ENCODE measurements around the gene C1orf232. TPM values are rescaled to one million over a fixed set of nuclear protein-coding genes. Genes with fewer than 3 reads are reported as not detected.
A peak's percentile ranks its signal among the peaks of the same experiment; 100 is the strongest.

Gene C1orf232
- total and polyA plus RNA-seq, 9 of the 15 experiments (the other 6 are each of a cell fraction or from before 2014, with no cell fraction given), result not detected

- TF ChIP-seq, protein P1, sequence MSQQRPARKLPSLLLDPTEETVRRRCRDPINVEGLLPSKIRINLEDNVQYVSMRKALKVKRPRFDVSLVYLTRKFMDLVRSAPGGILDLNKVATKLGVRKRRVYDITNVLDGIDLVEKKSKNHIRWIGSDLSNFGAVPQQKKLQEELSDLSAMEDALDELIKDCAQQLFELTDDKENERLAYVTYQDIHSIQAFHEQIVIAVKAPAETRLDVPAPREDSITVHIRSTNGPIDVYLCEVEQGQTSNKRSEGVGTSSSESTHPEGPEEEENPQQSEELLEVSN (IDR thresholded peaks at IDR 0.05; ENCODE audit: borderline replicate concordance in 1 of 2, extremely low read depth in 1 of 2, insufficient read depth in 1 of 2, insufficient read length in 1 of 2, low read depth in 1 of 2, low read length in 1 of 2, poor library complexity in 1 of 2, severe bottlenecking in 1 of 2), result no peak
- TF ChIP-seq, protein P2, sequence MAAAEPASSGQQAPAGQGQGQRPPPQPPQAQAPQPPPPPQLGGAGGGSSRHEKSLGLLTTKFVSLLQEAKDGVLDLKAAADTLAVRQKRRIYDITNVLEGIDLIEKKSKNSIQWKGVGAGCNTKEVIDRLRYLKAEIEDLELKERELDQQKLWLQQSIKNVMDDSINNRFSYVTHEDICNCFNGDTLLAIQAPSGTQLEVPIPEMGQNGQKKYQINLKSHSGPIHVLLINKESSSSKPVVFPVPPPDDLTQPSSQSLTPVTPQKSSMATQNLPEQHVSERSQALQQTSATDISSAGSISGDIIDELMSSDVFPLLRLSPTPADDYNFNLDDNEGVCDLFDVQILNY (CRISPR knock-in tag; IDR thresholded peaks at IDR 0.05), result no peak
- TF ChIP-seq ZMIZ1 (IDR thresholded peaks at IDR 0.05; ENCODE audit: low read depth in 2 of 2, low read length in 2 of 2) (no peak), ZNF79 (CRISPR knock-in tag; IDR thresholded peaks at IDR 0.05; ENCODE audit: low read depth) (peak; percentile 78), THAP12 (CRISPR knock-in tag; IDR thresholded peaks at IDR 0.05) (no peak), ATF1 (CRISPR knock-in tag; IDR thresholded peaks at IDR 0.05) (no peak), ATF1 (tag; IDR thresholded peaks at IDR 0.05) (no peak), HNRNPL (IDR thresholded peaks at IDR 0.05; ENCODE audit: low read depth, low read length) (no peak), HNRNPK (IDR thresholded peaks at IDR 0.05; ENCODE audit: low read depth, low read length, poor library complexity, severe bottlenecking) (no peak), SMAD4 (CRISPR knock-in tag; conservative IDR thresholded peaks at IDR 0.05) (no peak; the same call in 1 of the 2 replicates)
- TF ChIP-seq, protein P3, sequence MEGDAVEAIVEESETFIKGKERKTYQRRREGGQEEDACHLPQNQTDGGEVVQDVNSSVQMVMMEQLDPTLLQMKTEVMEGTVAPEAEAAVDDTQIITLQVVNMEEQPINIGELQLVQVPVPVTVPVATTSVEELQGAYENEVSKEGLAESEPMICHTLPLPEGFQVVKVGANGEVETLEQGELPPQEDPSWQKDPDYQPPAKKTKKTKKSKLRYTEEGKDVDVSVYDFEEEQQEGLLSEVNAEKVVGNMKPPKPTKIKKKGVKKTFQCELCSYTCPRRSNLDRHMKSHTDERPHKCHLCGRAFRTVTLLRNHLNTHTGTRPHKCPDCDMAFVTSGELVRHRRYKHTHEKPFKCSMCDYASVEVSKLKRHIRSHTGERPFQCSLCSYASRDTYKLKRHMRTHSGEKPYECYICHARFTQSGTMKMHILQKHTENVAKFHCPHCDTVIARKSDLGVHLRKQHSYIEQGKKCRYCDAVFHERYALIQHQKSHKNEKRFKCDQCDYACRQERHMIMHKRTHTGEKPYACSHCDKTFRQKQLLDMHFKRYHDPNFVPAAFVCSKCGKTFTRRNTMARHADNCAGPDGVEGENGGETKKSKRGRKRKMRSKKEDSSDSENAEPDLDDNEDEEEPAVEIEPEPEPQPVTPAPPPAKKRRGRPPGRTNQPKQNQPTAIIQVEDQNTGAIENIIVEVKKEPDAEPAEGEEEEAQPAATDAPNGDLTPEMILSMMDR (IDR thresholded peaks at IDR 0.05 in 2 of 3, conservative IDR thresholded peaks at IDR 0.05 in 1 of 3; ENCODE audit: insufficient read depth in 2 of 3, low read depth in 1 of 3, low read length in 3 of 3), result no peak
Measured at GRCh38 chr1:26124418-26125331, 44.1 kb downstream of the C1orf232 start (continued).
